GM06990 (cell line): ENCODE measurements around the gene PAX2.

ENCODE experiments used
- DNase-seq: peaks from one replicate; pipeline ENCODE4 v3.0.0-alpha.2; 2011; ENCODE audit not compliant: insufficient read length; ENCODE audit errors: extremely low read depth
- H3K27me3 ChIP-seq: replicated peaks from 2 replicates; pipeline ENCODE4 v1.6.0; 2011; ENCODE audit warnings: low read length; ENCODE audit not compliant: control insufficient read depth, insufficient read depth
- H3K36me3 ChIP-seq: 2 replicates; pipeline ENCODE4 v1.5.1; 2011; ENCODE audit warnings: low read length; ENCODE audit not compliant: control insufficient read depth, insufficient read depth
- H3K4me3 ChIP-seq: replicated peaks from 2 replicates; pipeline ENCODE4 v1.5.1; 2011; ENCODE audit warnings: low read depth, mild to moderate bottlenecking, control low read depth, low read length
- TF ChIP-seq, protein P1 (sequence below): IDR thresholded peaks from 2 replicates; pipeline ENCODE4 v1.5.1; 2011; ENCODE audit warnings: low read length, control low read depth, mild to moderate bottlenecking, inconsistent platforms; ENCODE audit not compliant: insufficient read depth, poor library complexity, severe bottlenecking

Gene PAX2

DNA sequence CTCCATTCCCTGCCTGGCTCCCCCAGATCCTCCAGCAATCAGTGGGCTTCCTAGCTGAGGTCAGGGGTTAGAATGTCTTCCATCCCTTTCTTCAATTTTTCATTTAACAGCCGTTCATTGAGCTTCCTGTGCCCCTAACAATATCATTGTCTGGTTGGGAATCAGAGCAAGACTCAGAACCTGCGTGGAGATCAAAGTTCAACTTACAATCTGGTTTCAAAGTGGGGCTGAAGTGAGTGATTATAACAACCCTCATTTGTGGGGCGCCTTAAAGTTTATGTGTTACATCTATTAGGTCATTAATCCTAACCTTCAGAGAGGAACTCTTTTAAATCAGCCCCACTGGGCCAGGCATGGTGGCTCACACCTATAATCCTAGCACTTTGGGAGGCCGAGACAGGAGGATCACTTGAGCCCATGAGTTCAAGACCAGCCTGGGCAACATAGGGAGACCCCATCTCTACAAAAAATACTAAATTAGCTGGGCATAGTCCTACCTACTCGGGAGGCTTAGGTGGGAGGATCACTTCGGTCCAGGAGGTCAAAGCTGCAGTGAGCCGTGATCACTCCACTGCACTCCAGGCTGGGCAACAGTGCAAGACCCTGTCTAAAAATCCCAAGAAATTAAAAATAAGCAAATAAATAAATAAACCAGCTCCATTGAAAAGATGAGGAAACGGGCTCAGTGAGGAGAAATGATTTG lies 122.0 kb downstream of the PAX2 start:
- no peak for DNase-seq
- H3K4me3 ChIP-seq: no peak overlapping the region
- no peaks in the 10 kb centered on the region; the same call in 1 of the 2 replicates for H3K27me3 ChIP-seq
- TF ChIP-seq, protein P1, sequence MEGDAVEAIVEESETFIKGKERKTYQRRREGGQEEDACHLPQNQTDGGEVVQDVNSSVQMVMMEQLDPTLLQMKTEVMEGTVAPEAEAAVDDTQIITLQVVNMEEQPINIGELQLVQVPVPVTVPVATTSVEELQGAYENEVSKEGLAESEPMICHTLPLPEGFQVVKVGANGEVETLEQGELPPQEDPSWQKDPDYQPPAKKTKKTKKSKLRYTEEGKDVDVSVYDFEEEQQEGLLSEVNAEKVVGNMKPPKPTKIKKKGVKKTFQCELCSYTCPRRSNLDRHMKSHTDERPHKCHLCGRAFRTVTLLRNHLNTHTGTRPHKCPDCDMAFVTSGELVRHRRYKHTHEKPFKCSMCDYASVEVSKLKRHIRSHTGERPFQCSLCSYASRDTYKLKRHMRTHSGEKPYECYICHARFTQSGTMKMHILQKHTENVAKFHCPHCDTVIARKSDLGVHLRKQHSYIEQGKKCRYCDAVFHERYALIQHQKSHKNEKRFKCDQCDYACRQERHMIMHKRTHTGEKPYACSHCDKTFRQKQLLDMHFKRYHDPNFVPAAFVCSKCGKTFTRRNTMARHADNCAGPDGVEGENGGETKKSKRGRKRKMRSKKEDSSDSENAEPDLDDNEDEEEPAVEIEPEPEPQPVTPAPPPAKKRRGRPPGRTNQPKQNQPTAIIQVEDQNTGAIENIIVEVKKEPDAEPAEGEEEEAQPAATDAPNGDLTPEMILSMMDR: no peak
- no peaks in the 10 kb centered on the region for H3K36me3 ChIP-seq

DNA sequence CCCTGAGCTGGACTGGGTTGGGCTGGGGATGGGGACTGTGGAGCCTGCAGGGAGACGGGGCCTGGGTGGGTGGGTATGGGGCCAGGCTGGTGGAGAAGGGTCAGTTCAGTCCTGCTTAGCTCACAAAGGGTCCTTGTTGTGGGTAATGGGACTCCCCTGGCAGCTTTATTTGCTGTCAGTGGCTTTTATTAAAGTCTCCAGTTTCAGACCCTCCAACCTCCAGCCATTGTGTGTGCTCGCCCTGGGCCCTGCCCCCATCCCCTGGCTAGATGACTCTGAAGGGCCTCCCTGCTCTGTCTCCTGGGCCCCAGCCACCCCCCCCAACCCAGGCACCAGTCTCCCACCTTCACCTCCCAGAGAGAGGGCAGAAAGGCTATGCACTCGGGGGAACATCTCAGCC lies 123.0 kb downstream of the PAX2 start:
- H3K4me3 ChIP-seq: no peak overlapping the region
- TF ChIP-seq, protein P1: no peak
- H3K36me3 ChIP-seq: no peaks in the 10 kb centered on the region
- no peak for DNase-seq
- no peaks in the 10 kb centered on the region; the same call in 1 of the 2 replicates for H3K27me3 ChIP-seq

DNA sequence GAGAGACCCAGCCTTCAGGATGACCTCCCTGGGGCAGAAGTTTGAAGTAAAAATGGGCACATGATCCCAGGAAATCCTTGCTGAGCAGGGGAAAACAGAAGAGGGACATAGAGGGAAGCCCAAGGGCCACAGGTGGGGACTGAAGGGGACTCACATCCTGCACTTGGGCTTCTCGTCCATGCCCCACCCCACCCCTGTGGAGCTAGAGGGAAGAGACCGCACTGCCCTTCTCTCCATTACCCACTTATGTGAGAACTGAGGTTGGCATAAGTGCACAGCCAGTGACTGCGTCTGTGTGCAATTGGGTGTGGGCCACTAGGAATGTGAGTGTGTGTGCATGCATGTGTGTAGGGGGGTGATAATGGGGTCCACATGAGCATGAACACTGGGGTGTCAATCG lies 124.0 kb downstream of the PAX2 start:
- Histone ChIP-seq H3K4me3 (no peak overlapping the region), H3K27me3 (no peaks in the 10 kb centered on the region; the same call in 1 of the 2 replicates), H3K36me3 (no peaks in the 10 kb centered on the region)
- no peak for DNase-seq
- TF ChIP-seq, protein P1: no peak

DNA sequence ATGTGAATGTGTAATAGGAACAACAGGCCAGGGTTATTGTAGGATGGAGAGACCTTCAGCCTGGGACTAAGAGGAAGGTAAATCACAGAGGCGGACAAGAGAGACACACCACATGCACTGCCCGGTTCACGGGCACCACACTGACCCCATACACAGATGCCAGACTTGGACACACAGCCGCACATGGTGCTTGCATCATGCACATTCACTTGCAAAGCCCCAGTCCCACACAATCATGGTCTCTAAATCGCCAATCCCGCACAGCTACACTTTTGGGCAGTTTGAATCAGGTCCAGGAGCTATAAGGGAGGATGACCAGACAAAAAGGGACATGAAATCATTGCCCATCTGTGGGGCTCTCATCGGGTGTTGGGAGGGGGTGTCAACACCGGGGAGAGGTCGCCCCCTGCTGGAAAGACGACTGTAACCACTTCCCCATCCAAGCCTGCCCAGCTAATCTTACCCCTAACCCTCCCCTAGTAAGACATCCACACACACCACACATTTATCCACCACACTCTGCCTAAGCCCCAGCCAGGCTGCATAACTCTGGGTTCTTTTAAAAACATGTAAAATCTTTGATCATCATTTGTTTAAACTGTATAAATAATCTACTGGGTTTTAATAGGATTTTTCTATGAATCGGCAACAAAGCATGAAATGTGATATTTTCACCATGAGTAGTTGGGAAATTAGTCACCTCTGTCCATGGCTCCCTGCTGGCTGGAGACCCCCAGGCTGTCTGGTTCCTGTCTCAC lies 126.8 kb downstream of the PAX2 start:
- TF ChIP-seq, protein P1: peak; percentile 77
- Histone ChIP-seq H3K36me3 (no peaks in the 10 kb centered on the region), H3K27me3 (no peaks in the 10 kb centered on the region), H3K4me3 (no peak overlapping the region)
- DNase-seq: peak; percentile 28

DNA sequence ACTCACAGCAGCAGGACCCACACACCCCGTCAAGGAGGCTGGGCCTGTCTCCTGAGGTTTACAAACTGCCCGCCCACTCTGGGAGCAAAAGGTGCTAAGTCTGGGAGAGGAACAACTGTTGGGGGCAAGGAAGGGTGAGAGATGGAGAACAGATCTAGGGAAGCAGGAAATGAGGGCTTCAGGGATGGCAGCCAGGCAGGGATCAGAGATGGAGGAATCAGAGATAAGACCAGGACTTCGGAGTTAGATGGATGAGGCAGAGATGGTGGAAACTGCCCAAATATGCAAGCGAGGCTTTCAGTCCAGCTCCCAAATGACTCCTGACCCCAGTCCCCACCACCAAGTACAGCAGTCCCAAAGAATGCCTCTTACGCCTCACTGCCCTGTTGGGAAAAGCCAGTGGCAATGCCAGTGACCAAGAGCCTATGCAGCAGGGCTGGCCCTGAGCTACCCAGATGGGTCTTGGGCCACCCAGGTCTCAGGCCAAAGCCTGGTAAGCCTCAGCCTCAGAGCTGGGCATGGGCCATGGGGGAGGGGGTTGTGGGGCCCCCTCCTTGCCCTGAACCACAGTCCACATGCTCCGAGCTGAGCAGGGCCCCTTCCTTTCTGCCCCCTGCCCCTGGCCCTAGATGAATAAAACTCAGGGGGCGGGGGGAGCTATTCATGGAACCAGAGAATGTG lies 127.9 kb downstream of the PAX2 start:
- H3K36me3 ChIP-seq: no peaks in the 10 kb centered on the region
- no peaks in the 10 kb centered on the region; the same call in none of the 2 replicates for H3K27me3 ChIP-seq
- TF ChIP-seq, protein P1: no peak
- DNase-seq: no peak
- H3K4me3 ChIP-seq: no peak overlapping the region
